Stromal cell of bone marrow (primary cell): Measurements from ENCODE around the gene FHIT.

Experiments used
- DNase-seq: peaks from one replicate; pipeline ENCODE4 v3.0.0-alpha.2; 2012; ENCODE audit warnings: low read depth

The FHIT gene

DNA sequence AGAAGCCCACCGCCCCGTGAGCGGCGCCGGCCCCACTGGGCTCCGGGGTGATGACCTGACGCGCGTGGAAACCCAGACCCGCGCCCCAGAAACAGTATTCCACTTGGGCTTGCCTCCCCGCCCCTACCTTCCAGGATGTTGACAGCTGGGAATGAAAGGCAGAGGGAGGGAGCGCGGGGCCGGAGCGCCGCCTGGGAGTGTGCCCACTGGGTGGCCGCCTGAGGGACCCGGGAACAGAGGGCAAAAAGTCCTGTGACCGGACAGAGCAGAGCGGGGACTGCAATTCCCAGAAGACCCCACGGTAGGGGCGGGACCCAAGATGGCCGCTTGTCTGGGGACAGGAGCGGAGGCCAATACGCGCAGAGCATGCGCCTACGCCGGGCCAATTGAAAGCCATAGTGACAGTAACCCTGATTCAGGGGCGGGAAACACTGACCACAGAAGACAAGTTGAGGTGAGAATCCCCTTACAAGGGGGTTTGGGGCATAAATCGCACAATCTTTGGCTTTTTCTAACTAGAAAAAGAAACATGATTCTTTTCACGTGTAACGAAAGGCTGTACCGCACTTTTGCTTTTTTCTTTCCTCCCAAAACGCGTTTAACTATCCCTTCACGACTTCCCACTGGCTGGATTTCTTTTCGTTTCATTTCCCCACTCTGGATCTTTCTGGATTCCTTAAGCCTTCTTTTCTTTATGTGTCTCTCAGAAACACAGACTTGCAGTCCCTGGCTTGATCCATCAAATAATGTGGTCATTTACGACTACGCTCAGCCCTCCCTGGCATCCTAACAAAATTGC is at the start of gene FHIT:
FHIT (minus strand) TSS at position 279 of the 799 bp plus-strand sequence.
- peak; percentile 84 for DNase-seq

- DNase-seq = no peak
Measured at GRCh38 chr3:61300786-61301185, 49.5 kb upstream of the FHIT start.

DNA sequence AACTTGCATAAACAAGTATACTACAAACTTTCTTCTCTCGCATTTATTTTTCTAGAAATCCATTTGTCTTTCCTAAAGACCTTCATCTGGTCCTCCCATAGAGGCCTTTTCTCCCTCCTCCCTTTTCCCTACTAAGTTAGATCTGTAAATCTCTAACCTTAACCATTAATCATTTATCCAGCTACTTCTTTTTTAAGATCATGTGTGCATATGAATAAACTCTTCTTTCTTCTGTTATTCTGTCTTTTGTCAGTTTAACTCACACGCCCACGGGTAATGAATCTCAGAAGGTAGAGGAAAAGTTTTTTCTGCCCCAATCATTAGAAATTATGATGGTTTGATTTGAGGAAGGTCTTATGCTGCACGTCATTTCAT is 48.7 kb upstream of the FHIT start:
- no peak for DNase-seq

DNA sequence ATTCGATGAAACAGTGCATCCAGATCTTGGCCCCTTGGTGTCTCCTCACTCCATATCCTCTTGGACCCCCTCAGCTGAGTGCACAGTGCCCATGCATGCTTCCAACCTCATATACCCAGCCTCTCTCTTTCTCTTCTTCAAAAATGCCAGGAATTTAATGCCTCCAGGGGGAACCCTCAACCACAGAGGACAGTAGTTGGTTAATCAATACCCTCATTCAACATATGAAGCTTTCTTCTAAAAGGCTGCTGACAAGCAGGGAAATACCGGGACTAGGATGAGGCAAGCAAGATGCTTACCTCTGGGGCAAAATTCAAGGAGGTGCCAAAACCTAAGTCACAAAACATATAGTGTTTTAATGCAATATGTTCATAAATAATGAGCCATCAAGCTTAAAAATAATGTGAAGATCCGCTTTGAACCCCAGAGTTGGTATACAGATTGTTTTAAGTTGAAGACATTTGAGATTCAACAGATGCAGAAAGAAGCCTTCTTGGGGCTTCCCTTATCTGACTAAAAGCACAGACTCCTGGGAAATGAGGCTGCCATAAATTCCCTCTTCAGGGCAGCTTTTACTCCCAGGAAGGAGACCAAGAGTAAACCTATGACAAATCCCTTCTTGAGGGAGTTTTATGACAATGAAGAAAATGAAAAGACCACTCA is 48.2 kb upstream of the FHIT start:
- no peak for DNase-seq

DNA sequence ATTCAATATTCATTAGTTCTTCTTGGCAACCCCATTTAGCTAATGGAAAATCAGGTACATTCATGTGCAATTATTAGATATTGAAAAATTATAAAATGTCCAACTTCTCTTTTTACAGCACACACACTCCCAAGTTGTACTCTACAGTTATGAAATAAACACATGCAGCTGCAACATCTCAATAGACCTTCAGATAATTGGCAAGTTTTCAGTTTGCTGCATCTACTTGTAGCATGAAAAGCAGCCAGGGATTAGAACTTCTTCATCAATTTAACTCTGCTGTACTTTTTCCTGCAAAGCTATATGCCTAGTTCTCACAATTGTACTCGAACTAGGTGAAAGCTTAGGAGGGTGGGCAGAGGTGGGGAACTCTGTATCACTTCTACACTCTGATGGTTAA is 46.6 kb upstream of the FHIT start:
- no peak for DNase-seq

DNA sequence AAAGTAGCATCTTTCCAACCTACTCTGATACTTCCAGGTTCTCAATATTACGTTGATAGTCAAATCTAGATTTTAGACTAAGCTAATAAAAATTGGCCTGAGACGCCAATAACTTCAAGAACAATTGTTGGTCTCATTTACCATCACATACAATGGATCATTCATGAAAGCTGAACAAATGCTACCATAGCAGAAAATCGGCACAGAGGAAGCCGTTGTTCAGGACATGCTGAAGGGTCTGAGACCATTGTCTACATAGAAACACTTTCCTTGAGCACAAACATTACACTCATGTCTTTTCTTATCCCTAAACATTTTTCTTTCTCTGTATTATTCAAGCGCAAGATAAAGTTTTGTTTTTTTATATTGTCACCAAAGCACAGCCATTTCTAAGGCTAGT is 37.2 kb upstream of the FHIT start:
- no peak for DNase-seq

- DNase-seq = no peak
Measured at GRCh38 chr3:61283876-61284275, 32.6 kb upstream of the FHIT start.

- no peak for DNase-seq
Measured at GRCh38 chr3:61278713-61279112, 27.5 kb upstream of the FHIT start.

GRCh38 chr3:61277411-61277810 is 26.2 kb upstream of the FHIT start:
- DNase-seq = no peak

DNA sequence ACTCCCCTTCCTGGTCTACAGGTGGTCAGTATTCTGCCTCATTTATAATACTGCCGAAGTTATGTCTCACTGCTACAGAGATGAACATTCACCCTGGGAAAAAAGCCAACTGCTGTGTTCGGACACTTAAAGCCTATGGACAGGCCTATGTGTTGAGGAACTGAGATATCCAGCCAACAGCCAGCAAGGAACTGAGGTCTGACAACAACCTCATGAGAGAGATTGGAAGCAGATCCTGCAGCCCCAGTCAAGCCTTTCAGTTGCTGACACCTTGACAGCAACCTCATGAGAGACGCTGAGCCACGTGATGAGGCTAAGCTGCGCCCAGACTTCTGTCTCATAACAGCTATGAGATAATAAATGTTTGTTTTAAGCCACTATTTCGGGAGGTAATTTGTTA is 18.2 kb upstream of the FHIT start:
- no peak for DNase-seq

GRCh38 chr3:61268644-61269043 is 17.4 kb upstream of the FHIT start:
- DNase-seq = no peak

GRCh38 chr3:61264281-61264680 is 13.0 kb upstream of the FHIT start:
- DNase-seq = no peak

DNA sequence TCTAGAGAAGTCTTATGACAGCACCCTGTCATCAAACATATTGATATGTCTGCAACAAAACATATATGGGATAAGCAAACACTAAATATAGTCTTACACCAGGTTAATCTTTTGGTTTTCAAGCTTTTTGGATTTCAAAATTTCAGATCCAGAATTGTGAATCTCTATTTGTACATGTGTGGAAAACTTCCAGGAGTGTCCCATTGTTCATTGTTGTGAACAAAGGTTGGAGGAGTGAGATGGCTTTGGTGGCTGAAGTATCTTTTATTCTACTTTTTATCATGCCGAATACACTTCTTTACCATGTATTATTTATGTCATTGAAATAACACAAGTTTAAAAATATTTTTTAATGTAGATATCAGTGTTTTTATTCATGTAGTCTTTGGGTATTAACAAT is 5.9 kb upstream of the FHIT start:
- no peak for DNase-seq

DNA sequence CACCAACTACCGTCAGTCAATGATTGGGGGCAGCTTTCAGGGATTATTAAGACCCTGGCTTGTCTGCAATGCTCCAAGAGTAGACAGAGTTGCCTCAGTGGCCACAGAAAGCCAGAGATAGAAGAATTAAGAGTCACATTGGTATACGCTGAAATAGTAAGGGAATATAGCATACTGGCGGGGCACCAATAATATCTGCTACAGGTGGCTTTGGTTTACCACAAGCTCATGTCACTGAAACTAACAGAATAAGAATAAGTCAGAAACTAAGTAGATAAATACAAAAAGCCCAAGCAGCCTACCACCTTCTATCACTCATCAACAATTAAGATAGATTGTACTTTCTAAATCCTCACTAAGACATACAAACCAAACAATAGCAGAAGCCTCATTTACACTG is 2.5 kb upstream of the FHIT start:
- DNase-seq = no peak

DNA sequence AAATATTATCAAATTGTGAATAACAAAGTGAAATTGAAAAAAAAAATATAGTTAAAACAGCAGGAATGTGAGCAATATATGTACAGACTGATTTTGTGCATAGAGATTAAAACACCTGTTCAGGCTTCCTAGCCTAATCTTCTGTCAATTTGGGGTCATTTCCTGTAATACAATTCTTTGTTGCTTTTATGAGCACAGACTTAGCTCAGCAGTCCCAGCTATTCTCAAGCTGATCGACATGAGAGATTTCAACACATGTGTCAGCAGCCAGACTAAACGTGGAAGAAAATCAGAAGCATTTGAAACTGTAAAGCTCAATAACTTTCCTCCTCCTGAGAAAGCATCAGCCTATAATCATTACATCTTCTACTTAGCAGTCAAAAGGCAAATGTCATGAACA is 1.6 kb upstream of the FHIT start:
- DNase-seq = no peak

DNA sequence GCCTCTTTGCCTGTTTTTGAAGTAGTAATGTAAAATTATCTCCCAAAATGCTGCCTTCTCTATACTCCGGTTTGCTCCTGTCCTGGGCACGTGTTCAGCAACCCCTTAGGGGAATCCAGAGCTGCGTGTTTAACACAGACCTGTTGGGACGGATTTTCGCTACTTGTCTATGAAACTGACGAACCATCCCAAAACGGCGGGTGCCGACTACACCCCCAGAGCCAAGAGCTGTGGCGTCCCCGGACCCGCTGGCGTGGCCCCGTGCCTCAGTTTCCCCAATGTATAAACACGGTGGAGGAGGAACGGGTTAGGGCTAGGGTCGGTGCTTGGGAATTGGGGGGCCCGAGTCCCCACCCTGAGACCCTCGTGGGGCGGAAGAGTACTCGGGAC is 473 bp downstream of the FHIT start:
- peak; percentile 6 for DNase-seq

- no peak for DNase-seq
Measured at GRCh38 chr3:61248496-61248895, 2.8 kb downstream of the FHIT start.

DNA sequence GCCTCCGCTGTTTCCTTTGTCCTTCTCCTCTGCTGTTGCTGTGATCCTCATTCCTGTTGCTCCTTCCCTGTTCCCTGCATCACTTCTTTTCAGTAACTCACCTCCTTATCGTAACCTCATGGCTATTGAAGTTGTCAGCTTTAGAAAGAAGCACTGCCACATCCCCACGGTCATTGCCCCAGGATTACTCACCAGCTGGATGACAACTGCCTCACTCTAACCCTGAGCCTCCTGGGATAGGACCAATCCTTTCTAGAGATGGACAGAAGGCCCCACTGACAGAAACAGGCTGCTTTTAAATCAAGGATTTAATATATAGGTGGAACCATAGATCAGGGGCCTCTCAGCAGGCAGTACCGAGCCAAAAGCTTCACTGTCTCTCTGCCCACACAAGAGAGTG is 4.1 kb downstream of the FHIT start:
- DNase-seq = no peak

GRCh38 chr3:61239871-61240270 is 11.4 kb downstream of the FHIT start:
- no peak for DNase-seq

GRCh38 chr3:61237858-61238257 is 13.4 kb downstream of the FHIT start:
- no peak for DNase-seq

DNA sequence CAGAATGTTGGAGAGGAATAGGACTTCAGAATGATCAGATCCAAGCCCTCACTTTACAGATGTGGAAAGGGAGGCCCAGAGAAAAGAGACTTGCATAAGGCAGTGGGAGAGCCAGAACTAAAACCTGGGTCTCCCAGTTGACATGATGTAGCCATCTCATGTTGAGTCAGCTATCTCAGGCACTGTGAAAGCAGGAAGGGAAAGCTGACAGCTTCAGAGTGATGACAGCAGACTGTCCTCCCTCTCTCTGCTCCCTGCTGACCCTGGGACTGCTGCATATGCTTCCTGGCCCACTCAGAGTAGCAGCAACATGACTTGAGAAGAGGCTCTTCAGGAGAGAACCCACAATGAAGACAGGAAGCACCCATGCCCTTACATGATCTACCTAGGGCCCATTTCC is 14.7 kb downstream of the FHIT start:
- no peak for DNase-seq

DNA sequence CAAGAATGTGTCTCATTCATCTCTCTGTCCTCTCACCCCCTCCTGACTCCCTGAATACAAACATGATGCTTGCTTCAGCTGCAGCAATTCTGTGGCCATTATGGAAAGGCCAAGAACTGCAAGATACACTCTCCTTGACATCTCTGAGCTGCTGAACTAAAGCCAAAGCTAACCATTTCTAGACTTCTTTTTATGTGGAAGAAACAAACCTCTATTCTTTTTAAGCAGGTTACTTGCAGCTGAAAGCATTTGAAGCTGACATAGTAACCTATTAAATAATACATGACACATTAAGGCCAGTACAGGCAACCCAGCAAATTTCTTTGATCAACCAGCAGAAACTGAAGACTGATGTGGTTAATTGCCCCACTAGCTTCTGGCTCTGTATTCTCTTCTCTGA is 17.5 kb downstream of the FHIT start:
- no peak for DNase-seq

DNA sequence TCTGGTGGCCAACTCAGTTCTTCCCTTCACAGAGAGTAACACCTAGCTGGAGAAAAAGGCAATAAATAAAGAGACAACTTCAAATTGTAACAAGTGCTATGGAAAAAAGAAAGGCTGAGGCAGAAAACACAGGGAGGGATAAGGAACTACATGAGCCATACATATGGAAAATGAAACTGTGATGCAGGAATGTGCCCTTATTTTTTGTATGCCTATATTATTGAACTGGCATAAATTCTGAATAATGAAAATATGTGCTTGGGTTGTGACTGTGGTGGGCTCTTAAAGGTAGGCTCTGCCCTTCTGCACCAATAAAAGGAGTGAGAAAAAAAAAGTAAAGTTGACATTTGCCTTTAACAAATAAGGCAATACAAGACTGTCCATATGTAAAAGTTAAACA is 19.6 kb downstream of the FHIT start:
- no peak for DNase-seq

DNA sequence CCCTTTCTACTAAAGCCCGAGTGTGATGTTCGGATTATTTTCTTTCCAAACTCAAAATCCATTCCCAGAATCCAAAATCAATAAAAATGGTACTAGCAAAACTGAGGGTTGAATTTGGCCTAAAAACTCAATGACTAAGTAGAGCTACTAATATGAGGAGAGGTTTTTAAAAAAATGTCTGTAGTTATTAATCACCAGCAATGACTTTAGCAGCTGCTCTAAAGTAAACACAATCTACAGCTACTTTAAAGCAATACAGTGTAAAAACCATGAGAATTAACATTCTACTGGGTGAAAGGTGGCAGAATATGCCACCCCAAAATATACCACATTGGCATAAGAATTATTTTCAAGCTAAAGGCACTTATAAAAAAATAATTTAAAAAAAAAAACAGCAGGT is 23.5 kb downstream of the FHIT start:
- DNase-seq = no peak
